Activated CD8-positive, alpha-beta T cell treated with anti-CD3 and anti-CD28 coated beads, Interleukin-2, amount 10 ng/mL, durations not matched to agents 7 days and 5 days (primary cell): Measurements from ENCODE around the gene UBE2G1. TPM values are rescaled to one million over a fixed set of nuclear protein-coding genes. Genes with fewer than 3 reads are reported as not detected.

Source experiments
- ATAC-seq: fragments of 150-1000 bp; cut with Tn5 transposase; one replicate; pipeline ENCODE4 v1.10.0; 2021; ENCODE audit warnings: moderate library complexity
- CTCF ChIA-PET: fragments of 350-600 bp; sonication (Branson Sonifier 250); formaldehyde crosslinking; loops from one replicate; lab custom pipeline; 2021; ENCODE audit warnings: antibody characterized with exemption; lab: Charles Lee
- POLR2A ChIA-PET: fragments of 350-600 bp; sonication (Branson Sonifier 250); formaldehyde crosslinking; loops from one replicate; lab custom pipeline; 2021; ENCODE audit warnings: antibody characterized with exemption; lab: Charles Lee
- DNase-seq: peaks from one replicate; pipeline ENCODE4 v3.0.0-alpha.2; 2020
- H3K27ac Mint-ChIP-seq: one replicate; pipeline ENCODE4 v1.8.0; 2021; ENCODE audit warnings: mild to moderate bottlenecking, mixed read lengths
- H3K27me3 Mint-ChIP-seq: one replicate; pipeline ENCODE4 v1.8.0; 2021; ENCODE audit warnings: low read depth, mixed read lengths
- H3K36me3 Mint-ChIP-seq: one replicate; pipeline ENCODE4 v1.8.0; 2021; ENCODE audit warnings: low read depth, mixed read lengths
- H3K4me1 Mint-ChIP-seq: one replicate; pipeline ENCODE4 v1.8.0; 2021; ENCODE audit warnings: low read depth, mixed read lengths
- H3K4me3 Mint-ChIP-seq: one replicate; pipeline ENCODE4 v1.8.0; 2021; ENCODE audit warnings: mild to moderate bottlenecking, mixed read lengths
- H3K9me3 Mint-ChIP-seq: one replicate; pipeline ENCODE4 v1.8.0; 2022; ENCODE audit warnings: mixed read lengths; ENCODE audit not compliant: insufficient read depth
- total RNA-seq, 2 experiments: library from RNA; stranded (reverse); gene quantifications; one replicate each; pipeline ENCODE4 v1.2.3, GENCODE V29; 2021

UBE2G1 gene
- total RNA-seq, 2 experiments from 2014 or later: 69.1 TPM

- DNase-seq: peak; percentile 18
- CTCF ChIA-PET: interaction anchor here (1.2 to 2.3 kb wide), 3 partner anchors 21 to 200 kb away, joined by 3 to 8 read pairs (median 4); no protein-coding TSS in a partner anchor
- Mint-ChIP-seq H3K4me3 (no peak overlapping the region), H3K36me3 (peaks cover 31% of the 10 kb centered on the region), H3K27ac (peak overlapping the region; percentile 27), H3K9me3 (no peaks in the 10 kb centered on the region), H3K27me3 (no peaks in the 10 kb centered on the region), H3K4me1 (peaks cover 1% of the 10 kb centered on the region)
- POLR2A ChIA-PET: interaction anchor here (0.7 kb wide), 1 partner anchor 27 kb away, joined by 3 read pairs; no protein-coding TSS in a partner anchor
- ATAC-seq: no peak
These were observed 145.8 kb downstream of the UBE2G1 start for GRCh38 chr17:4220655-4221054.

Other genes with a start within 250 kb of the UBE2G1 start
- gene ZZEF1, start 223.6 kb downstream of the UBE2G1 start, total RNA-seq: 10 to 100 TPM; 54.1 to 55.3 TPM
- gene CYB5D2, start 223.5 kb downstream of the UBE2G1 start, total RNA-seq: 1 to 10 TPM; 4.6 to 5.8 TPM
- gene ANKFY1, start 102.7 kb downstream of the UBE2G1 start, total RNA-seq: 10 to 100 TPM; 78.9 to 81.9 TPM
- gene SPNS3, start 67.3 kb upstream of the UBE2G1 start, total RNA-seq: 10 to 100 TPM; 26.8 to 29.1 TPM
- 1 to 10 TPM; 4.0 to 4.2 TPM for gene SPNS2, start 132.2 kb upstream of the UBE2G1 start, total RNA-seq
- 10 to 100 TPM; 70.7 to 76.7 TPM for gene MYBBP1A, start 188.7 kb upstream of the UBE2G1 start, total RNA-seq
- gene GGT6, start 193.9 kb upstream of the UBE2G1 start, total RNA-seq: not detected
- not detected for gene SMTNL2, start 217.9 kb upstream of the UBE2G1 start, total RNA-seq